SH-SY5Y (cell line): ENCODE results near the gene SPNS3.

ENCODE experiments used
- GATA2 ChIP-seq: IDR thresholded peaks from 2 replicates; pipeline ENCODE4 v1.6.1; 2011; ENCODE audit warnings: mild to moderate bottlenecking, low read depth, low read length
- GATA3 ChIP-seq: IDR thresholded peaks from 2 replicates; pipeline ENCODE4 v1.6.1; 2011; ENCODE audit warnings: low read depth, mild to moderate bottlenecking, low read length, moderate library complexity

DNA sequence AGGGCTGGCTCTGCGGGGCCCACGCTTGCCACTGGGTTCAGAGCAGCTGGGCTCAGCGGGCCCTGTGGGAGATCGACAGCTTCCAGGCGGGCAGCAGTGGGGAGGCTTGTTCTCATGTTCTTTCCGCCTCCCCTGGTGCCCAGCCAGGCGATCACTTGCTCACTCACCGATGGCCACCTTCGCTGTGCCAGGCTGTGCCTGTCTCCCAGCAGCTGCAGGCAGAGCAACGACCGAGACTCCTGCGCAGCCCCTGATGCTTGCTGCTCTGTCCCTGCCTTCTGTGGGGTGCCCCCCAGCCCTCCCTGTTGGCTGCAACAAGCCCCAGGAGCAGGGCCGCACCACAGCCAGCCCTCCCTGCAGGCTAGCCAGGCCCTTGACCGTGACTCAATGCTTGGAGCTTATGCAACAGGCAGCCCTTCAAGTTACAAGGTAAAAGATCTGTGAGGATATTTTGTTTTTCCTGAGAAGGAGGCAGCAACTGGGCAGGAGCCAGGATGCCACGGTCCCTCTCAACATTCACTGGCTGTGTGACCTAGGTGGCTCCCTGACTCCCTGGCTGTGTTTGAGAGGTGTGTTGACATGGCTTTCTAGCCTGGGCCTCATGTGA lies 55.4 kb downstream of the SPNS3 start:
- TF ChIP-seq GATA2 (no peak), GATA3 (no peak)
